HepG2 (cell line): Measurements from ENCODE around the gene KLHL36. TPM values are rescaled to one million over a fixed set of nuclear protein-coding genes. Genes with fewer than 3 reads are reported as not detected.

Experiments
- AHR ChIP-seq: IDR thresholded peaks from 2 replicates; pipeline ENCODE4 v1.6.1; 2018; ENCODE audit warnings: missing genetic modification reagents, missing compliant biosample characterization
- ARID2 ChIP-seq: sonication (generic); formaldehyde crosslinking; IDR thresholded peaks from 2 replicates; pipeline ENCODE4 v1.8.1; 2022; ENCODE audit warnings: mild to moderate bottlenecking, missing genetic modification reagents, borderline replicate concordance
- BRCA1 ChIP-seq: sonication (generic); formaldehyde crosslinking; IDR thresholded peaks from 2 replicates; pipeline ENCODE4 v1.4.0; 2020; ENCODE audit warnings: missing genetic modification reagents
- CHCHD3 ChIP-seq: sonication (generic); formaldehyde crosslinking; IDR thresholded peaks from 2 replicates; pipeline ENCODE4 v1.8.0; 2022; ENCODE audit warnings: mild to moderate bottlenecking, missing genetic modification reagents, moderate library complexity
- EP300 ChIP-seq, 3 experiments: sonication (generic) in 1 of 3; formaldehyde crosslinking in 1 of 3; IDR thresholded peaks; 2 replicates each; pipeline versions ENCODE4 v1.5.1 to v1.6.1; 2011 to 2020; ENCODE audit warnings: low read depth in 2 of 3, low read length in 2 of 3, borderline replicate concordance in 1 of 3, improper control_type of control experiment in 1 of 3, mild to moderate bottlenecking in 1 of 3, missing genetic modification reagents in 1 of 3, moderate library complexity in 1 of 3
- FOSL2 ChIP-seq: sonication (generic); formaldehyde crosslinking; IDR thresholded peaks from 2 replicates; pipeline ENCODE4 v1.4.0; 2020; ENCODE audit warnings: missing genetic modification reagents
- NR2F2 ChIP-seq: IDR thresholded peaks from 2 replicates; pipeline ENCODE4 v1.6.1; 2012; ENCODE audit warnings: low read depth, inconsistent platforms, borderline replicate concordance
- SNAPC2 ChIP-seq: sonication (generic); formaldehyde crosslinking; IDR thresholded peaks from 2 replicates; pipeline ENCODE4 v1.8.1; 2022; ENCODE audit warnings: mild to moderate bottlenecking, missing genetic modification reagents
- SP4 ChIP-seq: sonication (generic); formaldehyde crosslinking; IDR thresholded peaks from 2 replicates; pipeline ENCODE4 v1.8.1; 2023; ENCODE audit warnings: mild to moderate bottlenecking, missing genetic modification reagents
- THYN1 ChIP-seq: sonication (generic); formaldehyde crosslinking; IDR thresholded peaks from 2 replicates; pipeline ENCODE4 v1.8.1; 2023; ENCODE audit warnings: low read depth, mild to moderate bottlenecking, moderate library complexity, missing genetic modification reagents, borderline replicate concordance
- XRCC5 ChIP-seq: fragments of 200-400 bp; formaldehyde crosslinking; optimal IDR thresholded peaks from 2 replicates; pipeline ENCODE3; 2017; ENCODE audit warnings: mild to moderate bottlenecking, low read length
- ZNF136 ChIP-seq: sonication (generic); formaldehyde crosslinking; IDR thresholded peaks from 2 replicates; pipeline ENCODE4 v1.8.1; 2022; ENCODE audit warnings: low read depth, mild to moderate bottlenecking, moderate library complexity, missing genetic modification reagents
- ZNF143 ChIP-seq: sonication (generic); formaldehyde crosslinking; IDR thresholded peaks from 2 replicates; pipeline ENCODE4 v1.4.0; 2020; ENCODE audit warnings: missing genetic modification reagents
- ZNF329 ChIP-seq: sonication (generic); formaldehyde crosslinking; IDR thresholded peaks from 2 replicates; pipeline ENCODE4 v1.9.0; 2021; ENCODE audit warnings: low read depth, mild to moderate bottlenecking, missing genetic modification reagents
- ZNF354B ChIP-seq: sonication (generic); formaldehyde crosslinking; IDR thresholded peaks from 2 replicates; pipeline ENCODE4 v1.8.0; 2022; ENCODE audit warnings: mild to moderate bottlenecking, missing genetic modification reagents
- ZNF572 ChIP-seq: sonication (generic); formaldehyde crosslinking; IDR thresholded peaks from 2 replicates; pipeline ENCODE4 v1.5.1; 2020; ENCODE audit warnings: mild to moderate bottlenecking, missing genetic modification reagents
- ZNF792 ChIP-seq: IDR thresholded peaks from 2 replicates; pipeline ENCODE4 v1.6.1; 2016
- polyA plus RNA-seq, 8 experiments: library from polyadenylated mRNA; depleted of rRNA in 3 of 8; stranded (reverse) in 7 of 8; unstranded in 1 of 8; fragments of >200 nt; fragmentation: Illumina TruSeq in 4 of 8; extraction: Trizol in 4 of 8; gene quantifications; 2 replicates each; pipeline versions ENCODE4 v1.2.1 to v1.2.3, GENCODE V29; 2011 to 2016; ENCODE audit warnings: low read depth in 4 of 8, missing spikeins in 1 of 8, mixed read lengths in 1 of 8; ENCODE audit not compliant: insufficient read depth in 1 of 8
- total RNA-seq, 5 experiments: library from RNA; depleted of rRNA; stranded (reverse); fragments of >200 nt; fragmentation: Illumina TruSeq; extraction: Trizol; gene quantifications; 2 replicates each; pipeline ENCODE4 v1.2.3, GENCODE V29; 2016; ENCODE audit warnings: low read depth in 1 of 5
- TF ChIP-seq, protein P1 (sequence below): sonication (generic); formaldehyde crosslinking; conservative IDR thresholded peaks from 2 replicates; pipeline ENCODE4 v1.4.0; 2020; ENCODE audit warnings: missing genetic modification reagents
- TF ChIP-seq, protein P2 (sequence below): sonication (generic); formaldehyde crosslinking; IDR thresholded peaks from 2 replicates; pipeline ENCODE4 v1.5.1; 2020; ENCODE audit warnings: missing genetic modification reagents, mild to moderate bottlenecking, borderline replicate concordance
- TF ChIP-seq, protein P3 (sequence below): IDR thresholded peaks from 2 replicates; pipeline ENCODE4 v1.6.1; 2012; ENCODE audit warnings: low read depth, low read length, improper control_type of control experiment
- TF ChIP-seq, protein P4 (sequence below): sonication (generic); formaldehyde crosslinking; IDR thresholded peaks from 2 replicates; pipeline ENCODE4 v1.4.0; 2020; ENCODE audit warnings: missing genetic modification reagents

Gene KLHL36
- total and polyA plus RNA-seq, 2 of the 13 experiments (the other 11 are each of a cell fraction or from before 2014, with no cell fraction given): 24.3 to 26.0 TPM

DNA sequence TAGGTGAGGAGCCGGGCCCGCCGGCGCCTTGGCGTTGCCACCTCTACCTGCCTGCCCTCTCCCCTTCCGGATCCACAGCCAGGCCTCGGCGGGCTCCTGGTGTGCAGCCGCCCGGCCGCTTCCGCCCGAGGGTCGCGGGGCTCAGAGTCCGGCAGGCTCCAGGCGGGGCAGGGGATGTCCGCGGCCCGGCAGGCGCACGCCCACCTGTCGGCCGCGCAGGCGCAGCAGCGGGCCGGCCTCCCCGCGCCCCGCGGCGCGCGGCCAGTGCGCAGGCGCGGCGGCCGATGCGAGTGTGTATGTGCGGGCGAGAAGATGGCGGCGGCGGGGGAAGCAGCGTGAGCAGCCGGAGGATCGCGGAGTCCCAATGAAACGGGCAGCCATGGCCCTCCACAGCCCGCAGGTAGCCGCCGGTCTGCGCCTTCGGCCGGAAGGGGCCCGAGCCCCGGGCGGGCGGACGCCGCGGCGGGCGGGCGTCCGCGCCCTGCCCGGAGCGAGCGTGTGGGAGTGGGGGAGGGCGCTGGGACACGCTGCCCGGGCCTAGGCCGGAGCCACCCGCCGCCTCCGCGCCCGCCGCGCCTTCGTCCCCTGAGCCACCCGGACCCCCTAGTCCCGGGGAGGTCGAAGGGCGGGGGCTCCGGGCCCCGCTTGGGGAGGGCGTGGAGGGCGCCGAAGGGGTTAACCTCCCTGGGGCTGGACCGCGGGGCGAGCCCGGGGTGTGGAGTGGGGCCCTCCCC, 51.6 kb downstream of the KLHL36 start, which contains the start of gene USP10 (continued):
- TF ChIP-seq, protein P1, sequence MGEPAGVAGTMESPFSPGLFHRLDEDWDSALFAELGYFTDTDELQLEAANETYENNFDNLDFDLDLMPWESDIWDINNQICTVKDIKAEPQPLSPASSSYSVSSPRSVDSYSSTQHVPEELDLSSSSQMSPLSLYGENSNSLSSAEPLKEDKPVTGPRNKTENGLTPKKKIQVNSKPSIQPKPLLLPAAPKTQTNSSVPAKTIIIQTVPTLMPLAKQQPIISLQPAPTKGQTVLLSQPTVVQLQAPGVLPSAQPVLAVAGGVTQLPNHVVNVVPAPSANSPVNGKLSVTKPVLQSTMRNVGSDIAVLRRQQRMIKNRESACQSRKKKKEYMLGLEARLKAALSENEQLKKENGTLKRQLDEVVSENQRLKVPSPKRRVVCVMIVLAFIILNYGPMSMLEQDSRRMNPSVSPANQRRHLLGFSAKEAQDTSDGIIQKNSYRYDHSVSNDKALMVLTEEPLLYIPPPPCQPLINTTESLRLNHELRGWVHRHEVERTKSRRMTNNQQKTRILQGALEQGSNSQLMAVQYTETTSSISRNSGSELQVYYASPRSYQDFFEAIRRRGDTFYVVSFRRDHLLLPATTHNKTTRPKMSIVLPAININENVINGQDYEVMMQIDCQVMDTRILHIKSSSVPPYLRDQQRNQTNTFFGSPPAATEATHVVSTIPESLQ (CRISPR knock-in tag): 0 out of 2 replicates have a peak, but pooled peaks have one; percentile 27
- TF ChIP-seq ZNF136 (no peak), ZNF792 (CRISPR knock-in tag) (peak; percentile 64; the same call in 1 of the 2 replicates), CHCHD3 (CRISPR knock-in tag) (0 out of 2 replicates have a peak, but pooled peaks have one; percentile 12), ZNF354B (CRISPR knock-in tag) (no peak), ARID2 (CRISPR knock-in tag) (no peak), ZNF572 (peak; percentile 21; the same call in 1 of the 2 replicates), SP4 (CRISPR knock-in tag) (peak; percentile 74), EP300 (IDR thresholded peaks at IDR 0.05; ENCODE audit: low read depth in 2 of 2, low read length in 2 of 2) (peak in 1 of 2 experiments; percentile 44; a peak in 1 of 4 replicates), EP300 (CRISPR knock-in tag; IDR thresholded peaks at IDR 0.05; ENCODE audit: borderline replicate concordance) (no peak), NR2F2 (0 out of 2 replicates have a peak, but pooled peaks have one; percentile 26), AHR (CRISPR knock-in tag) (no peak), SNAPC2 (CRISPR knock-in tag) (no peak; the same call in 1 of the 2 replicates), XRCC5 (peak; percentile 33), BRCA1 (CRISPR knock-in tag) (0 out of 2 replicates have a peak, but pooled peaks have one; percentile 22), ZNF329 (CRISPR knock-in tag) (peak; percentile 63), FOSL2 (CRISPR knock-in tag) (0 out of 2 replicates have a peak, but pooled peaks have one; percentile 23), ZNF143 (CRISPR knock-in tag) (no peak; the same call in 1 of the 2 replicates), THYN1 (no peak)
- TF ChIP-seq, protein P2, sequence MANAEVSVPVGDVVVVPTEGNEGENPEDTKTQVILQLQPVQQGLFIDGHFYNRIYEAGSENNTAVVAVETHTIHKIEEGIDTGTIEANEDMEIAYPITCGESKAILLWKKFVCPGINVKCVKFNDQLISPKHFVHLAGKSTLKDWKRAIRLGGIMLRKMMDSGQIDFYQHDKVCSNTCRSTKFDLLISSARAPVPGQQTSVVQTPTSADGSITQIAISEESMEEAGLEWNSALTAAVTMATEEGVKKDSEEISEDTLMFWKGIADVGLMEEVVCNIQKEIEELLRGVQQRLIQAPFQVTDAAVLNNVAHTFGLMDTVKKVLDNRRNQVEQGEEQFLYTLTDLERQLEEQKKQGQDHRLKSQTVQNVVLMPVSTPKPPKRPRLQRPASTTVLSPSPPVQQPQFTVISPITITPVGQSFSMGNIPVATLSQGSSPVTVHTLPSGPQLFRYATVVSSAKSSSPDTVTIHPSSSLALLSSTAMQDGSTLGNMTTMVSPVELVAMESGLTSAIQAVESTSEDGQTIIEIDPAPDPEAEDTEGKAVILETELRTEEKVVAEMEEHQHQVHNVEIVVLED (CRISPR knock-in tag): peak; percentile 66; the same call in 1 of the 2 replicates
- TF ChIP-seq, protein P3, sequence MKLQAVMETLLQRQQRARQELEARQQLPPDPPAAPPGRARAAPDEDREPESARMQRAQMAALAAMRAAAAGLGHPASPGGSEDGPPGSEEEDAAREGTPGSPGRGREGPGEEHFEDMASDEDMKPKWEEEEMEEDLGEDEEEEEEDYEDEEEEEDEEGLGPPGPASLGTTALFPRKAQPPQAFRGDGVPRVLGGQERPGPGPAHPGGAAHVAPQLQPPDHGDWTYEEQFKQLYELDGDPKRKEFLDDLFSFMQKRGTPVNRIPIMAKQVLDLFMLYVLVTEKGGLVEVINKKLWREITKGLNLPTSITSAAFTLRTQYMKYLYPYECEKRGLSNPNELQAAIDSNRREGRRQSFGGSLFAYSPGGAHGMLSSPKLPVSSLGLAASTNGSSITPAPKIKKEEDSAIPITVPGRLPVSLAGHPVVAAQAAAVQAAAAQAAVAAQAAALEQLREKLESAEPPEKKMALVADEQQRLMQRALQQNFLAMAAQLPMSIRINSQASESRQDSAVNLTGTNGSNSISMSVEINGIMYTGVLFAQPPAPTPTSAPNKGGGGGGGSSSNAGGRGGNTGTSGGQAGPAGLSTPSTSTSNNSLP: no peak
- TF ChIP-seq, protein P4, sequence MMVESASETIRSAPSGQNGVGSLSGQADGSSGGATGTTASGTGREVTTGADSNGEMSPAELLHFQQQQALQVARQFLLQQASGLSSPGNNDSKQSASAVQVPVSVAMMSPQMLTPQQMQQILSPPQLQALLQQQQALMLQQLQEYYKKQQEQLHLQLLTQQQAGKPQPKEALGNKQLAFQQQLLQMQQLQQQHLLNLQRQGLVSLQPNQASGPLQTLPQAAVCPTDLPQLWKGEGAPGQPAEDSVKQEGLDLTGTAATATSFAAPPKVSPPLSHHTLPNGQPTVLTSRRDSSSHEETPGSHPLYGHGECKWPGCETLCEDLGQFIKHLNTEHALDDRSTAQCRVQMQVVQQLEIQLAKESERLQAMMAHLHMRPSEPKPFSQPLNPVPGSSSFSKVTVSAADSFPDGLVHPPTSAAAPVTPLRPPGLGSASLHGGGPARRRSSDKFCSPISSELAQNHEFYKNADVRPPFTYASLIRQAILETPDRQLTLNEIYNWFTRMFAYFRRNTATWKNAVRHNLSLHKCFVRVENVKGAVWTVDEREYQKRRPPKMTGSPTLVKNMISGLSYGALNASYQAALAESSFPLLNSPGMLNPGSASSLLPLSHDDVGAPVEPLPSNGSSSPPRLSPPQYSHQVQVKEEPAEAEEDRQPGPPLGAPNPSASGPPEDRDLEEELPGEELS (CRISPR knock-in tag): no peak
